Astrocyte (in vitro differentiated cells and primary cell): Measurements from ENCODE around the gene RASL12.

Experiments
- CTCF ChIP-seq: IDR thresholded peaks from 2 replicates; pipeline ENCODE4 v1.5.1; 2011; ENCODE audit warnings: low read depth, mild to moderate bottlenecking, inconsistent platforms, low read length, moderate library complexity; ENCODE audit not compliant: insufficient read depth
- EZH2 ChIP-seq: IDR thresholded peaks from 2 replicates; pipeline ENCODE4 v1.6.1; 2012; ENCODE audit warnings: mild to moderate bottlenecking, low read length, inconsistent platforms; ENCODE audit not compliant: insufficient read depth

- no peak for TF ChIP-seq EZH2
- no peak for TF ChIP-seq CTCF
These were observed 8.4 kb downstream of the RASL12 start for GRCh38 chr15:65059369-65059750.
